HCT116 (cell line): ENCODE results near the gene CCDC90B. TPM values are rescaled to one million over a fixed set of nuclear protein-coding genes. Genes with fewer than 3 reads are reported as not detected.
"Not testable (repeated sequence)": the region's sequence is repeated elsewhere in the genome, so short reads cannot be mapped to it uniquely, and the experiment has no call there.

Source experiments
- ATAC-seq: fragments of 200-7000 bp; cut with Tn5 transposase; 2 replicates; pipeline ENCODE4 v1.9.1; 2020; ENCODE audit warnings: mild to moderate bottlenecking, moderate library complexity
- BruUV-seq: library from RNA; stranded (reverse); fragments of 400-500 nt; replicated peaks from 2 replicates; lab custom pipeline; 2021; lab: Mats Ljungman, UMichigan
- CTCF ChIA-PET: fragments of 300-600 bp; sonication (Branson Sonifier 250); formaldehyde crosslinking; loops from one replicate; lab custom pipeline; 2021; ENCODE audit warnings: antibody characterized with exemption; lab: Charles Lee
- POLR2A ChIA-PET: fragments of 300-600, 350-600 bp; sonication (Branson Sonifier 250); formaldehyde crosslinking; loops from one replicate; lab custom pipeline; 2021; ENCODE audit warnings: antibody characterized with exemption; lab: Charles Lee
- RAD21 ChIA-PET, 2 experiments: fragments of 300-600 bp; sonication (Branson Sonifier 250); formaldehyde crosslinking; loops; one replicate each; lab custom pipeline; 2023; ENCODE audit warnings: low total read pairs in 2 of 2; ENCODE audit not compliant: uncharacterized antibody in 2 of 2, unreplicated experiment in 2 of 2, low non-redundant PET in 1 of 2; lab: Charles Lee
- DNase-seq: peaks from one replicate; pipeline ENCODE4 v3.0.0-alpha.2; 2010; ENCODE audit warnings: low read depth, low spot score
- H2AFZ ChIP-seq: fragments of 200-600 bp; shearing (Covaris generic), sonication (generic); 2 replicates; pipeline ENCODE4 v1.6.1; 2017; ENCODE audit warnings: low read depth, mixed run types, mixed read lengths, antibody characterized with exemption, low read length; ENCODE audit not compliant: poor library complexity, severe bottlenecking
- H3K27ac ChIP-seq: 2 replicates; pipeline ENCODE4 v1.5.1; 2012; ENCODE audit warnings: low read depth, low read length
- H3K27me3 ChIP-seq: fragments of 200-600 bp; sonication (generic); 2 replicates; pipeline ENCODE4 v1.6.1; 2016; ENCODE audit warnings: mixed run types, low read length, mixed read lengths; ENCODE audit not compliant: insufficient read depth
- H3K36me3 ChIP-seq, 2 experiments: fragments of 200-500 bp in 1 of 2; fragments of 200-600 bp in 1 of 2; sonication (Bioruptor generic) in 1 of 2; sonication (generic) in 1 of 2; 2 replicates each; pipeline versions ENCODE4 v1.5.1 to v1.6.1; 2014 to 2016; ENCODE audit warnings: low read length in 2 of 2, inconsistent platforms in 1 of 2, mixed read lengths in 1 of 2, mixed run types in 1 of 2; ENCODE audit not compliant: insufficient read depth in 2 of 2, control insufficient read depth in 1 of 2
- H3K4me1 ChIP-seq, 2 experiments: fragments of 200-600 bp in 1 of 2; sonication (generic) in 1 of 2; 2 replicates each; pipeline versions ENCODE4 v1.5.1 to v1.6.1; 2012 to 2017; ENCODE audit warnings: low read length in 2 of 2, inconsistent platforms in 1 of 2, mild to moderate bottlenecking in 1 of 2, mixed read lengths in 1 of 2, mixed run types in 1 of 2, moderate library complexity in 1 of 2; ENCODE audit not compliant: insufficient read depth in 2 of 2, control insufficient read depth in 1 of 2
- H3K4me2 ChIP-seq: fragments of 200-600 bp; sonication (generic); 2 replicates; pipeline ENCODE4 v1.6.1; 2017; ENCODE audit warnings: mixed run types, low read length, mixed read lengths
- H3K4me3 ChIP-seq, 2 experiments: fragments of 200-600 bp in 1 of 2; sonication (generic) in 1 of 2; replicated peaks in 1 of 2; 2 replicates each; pipeline ENCODE4 v1.5.1; 2011 to 2016; ENCODE audit warnings: low read length in 2 of 2, control low read depth in 1 of 2, low read depth in 1 of 2, mild to moderate bottlenecking in 1 of 2, mixed read lengths in 1 of 2, mixed run types in 1 of 2
- H3K79me2 ChIP-seq: fragments of 200-600 bp; sonication (generic); 2 replicates; pipeline ENCODE4 v1.6.1; 2017; ENCODE audit warnings: mild to moderate bottlenecking, mixed run types, low read length, moderate library complexity, mixed read lengths; ENCODE audit not compliant: insufficient read depth
- H3K9ac ChIP-seq: fragments of 200-600 bp; sonication (generic); 2 replicates; pipeline ENCODE4 v1.6.1; 2016; ENCODE audit warnings: low read length, mixed read lengths
- H3K9me2 ChIP-seq: fragments of 200-600 bp; sonication (generic), shearing (Covaris generic); 2 replicates; pipeline ENCODE4 v1.6.1; 2017; ENCODE audit warnings: mixed run types, mild to moderate bottlenecking, moderate library complexity; ENCODE audit not compliant: insufficient read depth
- H3K9me3 ChIP-seq, 2 experiments: fragments of 200-500 bp in 1 of 2; fragments of 200-600 bp in 1 of 2; sonication (Bioruptor generic) in 1 of 2; sonication (generic) in 1 of 2; 2 replicates each; pipeline ENCODE4 v1.6.1; 2014 to 2017; ENCODE audit warnings: low read length in 2 of 2, mixed read lengths in 2 of 2, inconsistent platforms in 1 of 2, low read depth in 1 of 2, mild to moderate bottlenecking in 1 of 2, mixed run types in 1 of 2, moderate library complexity in 1 of 2; ENCODE audit not compliant: control insufficient read depth in 1 of 2, insufficient read depth in 1 of 2
- H4K20me1 ChIP-seq: fragments of 200-600 bp; sonication (generic), shearing (Covaris generic); 2 replicates; pipeline ENCODE4 v1.6.1; 2017; ENCODE audit warnings: mixed run types, mild to moderate bottlenecking, moderate library complexity; ENCODE audit not compliant: insufficient read depth
- CEBPB ChIP-seq: IDR thresholded peaks from 2 replicates; pipeline ENCODE4 v1.6.1; 2012; ENCODE audit warnings: low read depth
- EGR1 ChIP-seq: IDR thresholded peaks from 2 replicates; pipeline ENCODE4 v1.6.1; 2012; ENCODE audit warnings: low read depth
- EZH2phosphoT487 ChIP-seq: fragments of 200-600 bp; IDR thresholded peaks from 2 replicates; pipeline ENCODE4 v1.6.1; 2018; ENCODE audit warnings: antibody characterized with exemption, borderline replicate concordance
- POLR2A ChIP-seq: IDR thresholded peaks from 2 replicates; pipeline ENCODE4 v1.7.0; 2011; ENCODE audit warnings: borderline replicate concordance; ENCODE audit not compliant: insufficient read depth, insufficient read length; ENCODE audit errors: extremely low read depth
- REST ChIP-seq: IDR thresholded peaks from 2 replicates; pipeline ENCODE4 v1.6.1; 2012; ENCODE audit warnings: low read depth
- SIN3A ChIP-seq: IDR thresholded peaks from 2 replicates; pipeline ENCODE4 v1.6.1; 2012; ENCODE audit warnings: low read depth
- SRF ChIP-seq: IDR thresholded peaks from 2 replicates; pipeline ENCODE4 v1.6.1; 2012; ENCODE audit warnings: low read depth
- ZBTB33 ChIP-seq: IDR thresholded peaks from 2 replicates; pipeline ENCODE4 v1.6.1; 2011; ENCODE audit warnings: mild to moderate bottlenecking, low read length, moderate library complexity; ENCODE audit not compliant: insufficient replicate concordance; ENCODE audit errors: extremely low read depth
- ZNF274 ChIP-seq: fragments of 200-500 bp; sonication (Bioruptor generic); IDR thresholded peaks from 2 replicates; pipeline ENCODE4 v1.6.1; 2014; ENCODE audit warnings: mild to moderate bottlenecking, low read depth, low read length, inconsistent platforms
- intact Hi-C: fragments of 100-400 bp; cut with micrococcal nuclease; formaldehyde crosslinking; loops from 2 replicates; pipeline ENCODE4 v1.10.0; 2022
- total RNA-seq: library from RNA; stranded (reverse); gene quantifications from one replicate; pipeline ENCODE4 v1.2.1, GENCODE V29; 2021; ENCODE audit not compliant: unreplicated experiment
- TF ChIP-seq, protein P1 (sequence below): IDR thresholded peaks from 2 replicates; pipeline ENCODE4 v1.6.1; 2012

CCDC90B gene
- total RNA-seq, 1 experiment from 2014 or later: 30.3 TPM

GRCh38 chr11:83317757-83318690, 31.9 kb upstream of the CCDC90B start:
- ChIA-PET CTCF (no interaction called here), POLR2A (no interaction called here), RAD21 (no interaction called here)
- no TSS peak for BruUV-seq
- H3K27ac ChIP-seq: no peak overlapping the region
- DNase-seq (no peak), ATAC-seq (no peak)
- intact Hi-C loops: no loop called here
- H3K79me2 ChIP-seq: no peaks in the 10 kb centered on the region
- H3K9me2 ChIP-seq: no peaks in the 10 kb centered on the region
- TF ChIP-seq SIN3A: no peak
- no peak for TF ChIP-seq CEBPB
- TF ChIP-seq ZBTB33: no peak
- TF ChIP-seq POLR2A: no peak
- TF ChIP-seq SRF: no peak
- no peak for TF ChIP-seq REST
- TF ChIP-seq, protein P1, sequence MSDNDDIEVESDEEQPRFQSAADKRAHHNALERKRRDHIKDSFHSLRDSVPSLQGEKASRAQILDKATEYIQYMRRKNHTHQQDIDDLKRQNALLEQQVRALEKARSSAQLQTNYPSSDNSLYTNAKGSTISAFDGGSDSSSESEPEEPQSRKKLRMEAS: no peak
- TF ChIP-seq ZNF274: no peak
- TF ChIP-seq EZH2phosphoT487: no peak
- no peak for TF ChIP-seq EGR1
- no peak overlapping the region for H3K4me2 ChIP-seq
- no peak overlapping the region for H2AFZ ChIP-seq
- H3K9me3 ChIP-seq: no peaks in the 10 kb centered on the region
- no peaks in the 10 kb centered on the region for H3K4me1 ChIP-seq
- H3K4me3 ChIP-seq: no peak overlapping the region
- H4K20me1 ChIP-seq: no peaks in the 10 kb centered on the region
- peaks cover 45% of the 10 kb centered on the region for H3K27me3 ChIP-seq
- no peaks in the 10 kb centered on the region for H3K36me3 ChIP-seq
- no peak overlapping the region for H3K9ac ChIP-seq

- H3K4me1 ChIP-seq, H3K9me3 ChIP-seq, H3K36me3 ChIP-seq, H3K79me2 ChIP-seq, H4K20me1 ChIP-seq, POLR2A ChIA-PET, ATAC-seq, BruUV-seq, H3K4me2 ChIP-seq, H3K9ac ChIP-seq, H3K4me3 ChIP-seq, H3K27ac ChIP-seq, DNase-seq, H2AFZ ChIP-seq, CTCF ChIA-PET, intact Hi-C loops, RAD21 ChIA-PET, H3K9me2 ChIP-seq: not testable (repeated sequence)
- H3K27me3 ChIP-seq: peaks cover 34% of the 10 kb centered on the region
Measured at GRCh38 chr11:83316897-83317268, 30.7 kb upstream of the CCDC90B start.
